ENCODE measurements around the gene LRRC42.

DNA sequence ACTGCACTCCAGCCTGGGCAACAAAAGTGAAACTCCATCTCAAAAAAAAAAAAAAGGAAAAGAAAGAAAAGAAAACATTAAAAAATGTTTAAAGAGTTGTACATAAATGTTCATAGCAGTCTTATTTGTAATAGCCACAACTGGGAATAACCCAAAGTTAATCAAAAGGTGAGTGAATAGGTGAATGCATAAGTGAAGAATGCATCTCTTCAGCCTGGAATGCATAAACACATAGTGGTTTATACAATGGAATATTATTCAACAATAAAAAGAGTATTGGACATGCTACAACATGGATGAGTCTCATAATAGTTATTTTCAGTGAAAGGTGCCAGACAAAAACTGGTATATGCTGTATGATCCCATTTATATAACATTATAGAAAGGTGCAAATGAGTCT lies 53.8 kb downstream of the LRRC42 start:
- TF ChIP-seq, protein P1, sequence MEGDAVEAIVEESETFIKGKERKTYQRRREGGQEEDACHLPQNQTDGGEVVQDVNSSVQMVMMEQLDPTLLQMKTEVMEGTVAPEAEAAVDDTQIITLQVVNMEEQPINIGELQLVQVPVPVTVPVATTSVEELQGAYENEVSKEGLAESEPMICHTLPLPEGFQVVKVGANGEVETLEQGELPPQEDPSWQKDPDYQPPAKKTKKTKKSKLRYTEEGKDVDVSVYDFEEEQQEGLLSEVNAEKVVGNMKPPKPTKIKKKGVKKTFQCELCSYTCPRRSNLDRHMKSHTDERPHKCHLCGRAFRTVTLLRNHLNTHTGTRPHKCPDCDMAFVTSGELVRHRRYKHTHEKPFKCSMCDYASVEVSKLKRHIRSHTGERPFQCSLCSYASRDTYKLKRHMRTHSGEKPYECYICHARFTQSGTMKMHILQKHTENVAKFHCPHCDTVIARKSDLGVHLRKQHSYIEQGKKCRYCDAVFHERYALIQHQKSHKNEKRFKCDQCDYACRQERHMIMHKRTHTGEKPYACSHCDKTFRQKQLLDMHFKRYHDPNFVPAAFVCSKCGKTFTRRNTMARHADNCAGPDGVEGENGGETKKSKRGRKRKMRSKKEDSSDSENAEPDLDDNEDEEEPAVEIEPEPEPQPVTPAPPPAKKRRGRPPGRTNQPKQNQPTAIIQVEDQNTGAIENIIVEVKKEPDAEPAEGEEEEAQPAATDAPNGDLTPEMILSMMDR (IDR thresholded peaks at IDR 0.05 in 4 of 5, conservative IDR thresholded peaks at IDR 0.05 in 1 of 5) = no peak
- TF ChIP-seq POLR2A (IDR thresholded peaks at IDR 0.05) = no peak
